ENCODE measurements around the gene GIGYF2.

GIGYF2 gene

GRCh38 chr2:232750135-232750671 lies 53.1 kb downstream of the GIGYF2 start:
- DNase-seq (ENCODE audit: insufficient read length, low spot score), result no peak
- FAIRE-seq, result no peak

GRCh38 chr2:232757905-232758304 lies 60.8 kb downstream of the GIGYF2 start:
- FAIRE-seq (no peak), DNase-seq (ENCODE audit: insufficient read length, low spot score) (no peak)

- FAIRE-seq (no peak), DNase-seq (ENCODE audit: insufficient read length, low spot score) (peak; percentile 36)
These were observed 64.3 kb downstream of the GIGYF2 start for GRCh38 chr2:232761301-232761907.

- FAIRE-seq (no peak), DNase-seq (ENCODE audit: insufficient read length, low spot score) (no peak)
These were observed 70.7 kb downstream of the GIGYF2 start for GRCh38 chr2:232767866-232768265.

GRCh38 chr2:232770207-232770606 lies 73.1 kb downstream of the GIGYF2 start:
- DNase-seq (ENCODE audit: insufficient read length, low spot score), result no peak
- FAIRE-seq, result no peak

GRCh38 chr2:232771870-232772269 lies 74.7 kb downstream of the GIGYF2 start:
- no peak for DNase-seq (ENCODE audit: insufficient read length, low spot score)
- no peak for FAIRE-seq

- FAIRE-seq (no peak), DNase-seq (ENCODE audit: insufficient read length, low spot score) (no peak)
These were observed 75.4 kb downstream of the GIGYF2 start for GRCh38 chr2:232772531-232772930.

- no peak for FAIRE-seq
These were observed 76.7 kb downstream of the GIGYF2 start for GRCh38 chr2:232773815-232774214.

GRCh38 chr2:232776435-232776834 lies 79.3 kb downstream of the GIGYF2 start, which contains the start of gene KCNJ13:
Gene KCNJ13, minus strand, starts transcription at chr2:232776565. Its CDS starts 5,203 bp downstream, at chr2:232771362.
- FAIRE-seq, result no peak

More at GRCh38 chr2:232773815-232774214, 76.7 kb downstream of the GIGYF2 start:
- no peak for DNase-seq (ENCODE audit: insufficient read length, low spot score)

GRCh38 chr2:232777276-232777675 lies 80.1 kb downstream of the GIGYF2 start:
- no peak for DNase-seq (ENCODE audit: insufficient read length, low spot score)
- no peak for FAIRE-seq

More at GRCh38 chr2:232776435-232776834, 79.3 kb downstream of the GIGYF2 start, which contains the start of gene KCNJ13:
- DNase-seq (ENCODE audit: insufficient read length, low spot score), result no peak

- FAIRE-seq, result no peak
- DNase-seq (ENCODE audit: insufficient read length, low spot score), result no peak
These were observed 82.3 kb downstream of the GIGYF2 start for GRCh38 chr2:232779465-232779864.

GRCh38 chr2:232779934-232780333 lies 82.8 kb downstream of the GIGYF2 start:
- FAIRE-seq, result no peak
- DNase-seq (ENCODE audit: insufficient read length, low spot score), result no peak

GRCh38 chr2:232781765-232782164 lies 84.6 kb downstream of the GIGYF2 start:
- FAIRE-seq, result no peak
- peak; percentile 12 for DNase-seq (ENCODE audit: insufficient read length, low spot score)

GRCh38 chr2:232783278-232783677 lies 86.1 kb downstream of the GIGYF2 start:
- FAIRE-seq (no peak), DNase-seq (ENCODE audit: insufficient read length, low spot score) (no peak)

- FAIRE-seq (no peak), DNase-seq (ENCODE audit: insufficient read length, low spot score) (no peak)
These were observed 90.7 kb downstream of the GIGYF2 start for GRCh38 chr2:232787806-232788205.

- DNase-seq (ENCODE audit: insufficient read length, low spot score) (no peak), FAIRE-seq (no peak)
These were observed 92.0 kb downstream of the GIGYF2 start for GRCh38 chr2:232789082-232789481.

- FAIRE-seq, result no peak
- no peak for DNase-seq (ENCODE audit: insufficient read length, low spot score)
These were observed 94.4 kb downstream of the GIGYF2 start for GRCh38 chr2:232791518-232791917.

- FAIRE-seq (no peak), DNase-seq (ENCODE audit: insufficient read length, low spot score) (no peak)
These were observed 96.1 kb downstream of the GIGYF2 start for GRCh38 chr2:232793271-232793670.

GRCh38 chr2:232794981-232795380 lies 97.8 kb downstream of the GIGYF2 start:
- no peak for FAIRE-seq
- no peak for DNase-seq (ENCODE audit: insufficient read length, low spot score)

GRCh38 chr2:232795920-232796319 lies 98.8 kb downstream of the GIGYF2 start:
- DNase-seq (ENCODE audit: insufficient read length, low spot score) (no peak), FAIRE-seq (no peak)

GRCh38 chr2:232798187-232798586 lies 101.1 kb downstream of the GIGYF2 start:
- no peak for DNase-seq (ENCODE audit: insufficient read length, low spot score)
- no peak for FAIRE-seq

- no peak for FAIRE-seq
These were observed 103.0 kb downstream of the GIGYF2 start for GRCh38 chr2:232800166-232800565.

GRCh38 chr2:232802091-232802490 lies 105.0 kb downstream of the GIGYF2 start:
- no peak for FAIRE-seq

More at GRCh38 chr2:232800166-232800565, 103.0 kb downstream of the GIGYF2 start:
- DNase-seq (ENCODE audit: insufficient read length, low spot score), result no peak

More at GRCh38 chr2:232802091-232802490, 105.0 kb downstream of the GIGYF2 start:
- DNase-seq (ENCODE audit: insufficient read length, low spot score), result no peak
